Endodermal cell (in vitro differentiated cells): Measurements from ENCODE around the gene VSIG10. TPM values are rescaled to one million over a fixed set of nuclear protein-coding genes. Genes with fewer than 3 reads are reported as not detected.
A peak's percentile ranks its signal among the peaks of the same experiment; 100 is the strongest.

Experiments
- DNase-seq: peaks from one replicate; pipeline ENCODE4 v3.0.0-alpha.2; 2017
- H3K27ac ChIP-seq: 2 replicates; pipeline ENCODE4 v1.5.1; 2013; ENCODE audit warnings: mild to moderate bottlenecking, low read depth, low read length, moderate library complexity
- H3K27me3 ChIP-seq: 2 replicates; pipeline ENCODE4 v1.6.1; 2013; ENCODE audit warnings: mild to moderate bottlenecking, low read length, moderate library complexity; ENCODE audit not compliant: insufficient read depth, control insufficient read depth, poor library complexity, severe bottlenecking
- H3K36me3 ChIP-seq: 2 replicates; pipeline ENCODE4 v1.7.0; 2013; ENCODE audit warnings: mild to moderate bottlenecking, low read length, moderate library complexity; ENCODE audit not compliant: control insufficient read depth, insufficient read depth
- H3K4me1 ChIP-seq: one replicate; pipeline ENCODE4 v1.7.0; 2013; ENCODE audit warnings: low read length; ENCODE audit not compliant: control insufficient read depth, insufficient read depth
- H3K4me3 ChIP-seq: 2 replicates; pipeline ENCODE4 v1.5.1; 2013; ENCODE audit warnings: mild to moderate bottlenecking, low read length, moderate library complexity
- H3K9ac ChIP-seq: 2 replicates; pipeline ENCODE4 v1.6.1; 2013; ENCODE audit warnings: mild to moderate bottlenecking, low read length, moderate library complexity; ENCODE audit not compliant: poor library complexity, severe bottlenecking; ENCODE audit errors: extremely low read depth
- H3K9me3 ChIP-seq: 2 replicates; pipeline ENCODE4 v1.6.1; 2013; ENCODE audit warnings: mild to moderate bottlenecking, low read length, moderate library complexity; ENCODE audit not compliant: control insufficient read depth
- H3K27ac Mint-ChIP-seq: 2 replicates; pipeline ENCODE4 v1.8.0; 2020; ENCODE audit warnings: mixed read lengths
- H3K27me3 Mint-ChIP-seq: 2 replicates; pipeline ENCODE4 v1.8.0; 2021; ENCODE audit warnings: mild to moderate bottlenecking, mixed read lengths; ENCODE audit not compliant: insufficient read depth
- H3K36me3 Mint-ChIP-seq: 2 replicates; pipeline ENCODE4 v1.8.0; 2020; ENCODE audit warnings: low read depth, mixed read lengths
- H3K4me1 Mint-ChIP-seq: 2 replicates; pipeline ENCODE4 v1.8.0; 2020; ENCODE audit warnings: mixed read lengths
- H3K4me3 Mint-ChIP-seq: 2 replicates; pipeline ENCODE4 v1.8.0; 2020; ENCODE audit warnings: mild to moderate bottlenecking, moderate library complexity, mixed read lengths
- H3K9me3 Mint-ChIP-seq: 2 replicates; pipeline ENCODE4 v1.8.0; 2020; ENCODE audit warnings: mild to moderate bottlenecking, mixed read lengths
- WGBS, 2 experiments: methylation state at CpG; one replicate each; pipeline versions ENCODE4 v1.1.5 to v1.1.7; 2013; ENCODE audit warnings: missing lambda C conversion rate in 2 of 2, mixed read lengths in 1 of 2; ENCODE audit not compliant: insufficient coverage in 1 of 2, insufficient read length in 1 of 2; 5-methylcytosine and 5-hydroxymethylcytosine counted together
- total RNA-seq, 2 donors: library from RNA; stranded (reverse); fragmentation: NEBNext Ultra II Directional in 1 of 2; extraction: Animal tissue kit (Norgen Biotek cat#: 25700) in 1 of 2; gene quantifications; 2 replicates in 1 of 2; 3 replicates in 1 of 2; pipeline ENCODE4 v1.2.1, GENCODE V29; 2021
- TF ChIP-seq, protein P1 (sequence below): fragments of 200-600 bp; sonication (generic); conservative IDR thresholded peaks from 2 replicates; pipeline ENCODE4 v1.5.0; 2021; ENCODE audit warnings: antibody characterized with exemption, mild to moderate bottlenecking

VSIG10 gene
- total RNA-seq, 2 donors from 2014 or later, result 35.4 to 43.8 TPM

DNA sequence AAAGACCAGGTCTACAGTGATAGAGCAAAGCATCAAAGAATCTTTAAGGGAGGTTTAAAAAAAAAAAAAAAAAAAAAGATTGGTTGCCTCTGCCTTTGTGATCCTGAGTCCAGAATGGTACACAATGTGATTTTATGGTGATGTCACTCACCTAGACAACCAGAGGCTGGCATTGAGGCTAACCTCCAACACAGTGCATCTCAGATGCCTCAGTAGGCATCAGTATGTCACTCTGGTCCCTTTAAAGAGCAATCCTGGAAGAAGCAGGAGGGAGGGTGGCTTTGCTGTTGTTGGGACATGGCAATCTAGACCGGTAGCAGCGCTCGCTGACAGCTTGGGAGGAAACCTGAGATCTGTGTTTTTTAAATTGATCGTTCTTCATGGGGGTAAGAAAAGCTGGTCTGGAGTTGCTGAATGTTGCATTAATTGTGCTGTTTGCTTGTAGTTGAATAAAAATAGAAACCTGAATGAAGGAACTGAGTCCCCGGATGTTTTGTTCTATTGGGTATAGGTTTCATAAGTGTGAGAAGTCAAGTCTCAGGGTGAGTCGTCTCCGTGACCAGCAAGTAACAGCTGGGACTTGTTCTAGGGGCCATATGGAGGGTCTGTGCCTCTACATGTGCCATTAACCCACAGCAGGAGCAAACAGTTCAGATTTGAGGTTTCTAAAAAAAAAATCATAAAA, 41.4 kb upstream of the VSIG10 start:
- H3K27me3 Mint-ChIP-seq, result no peaks in the 10 kb centered on the region
- TF ChIP-seq, protein P1, sequence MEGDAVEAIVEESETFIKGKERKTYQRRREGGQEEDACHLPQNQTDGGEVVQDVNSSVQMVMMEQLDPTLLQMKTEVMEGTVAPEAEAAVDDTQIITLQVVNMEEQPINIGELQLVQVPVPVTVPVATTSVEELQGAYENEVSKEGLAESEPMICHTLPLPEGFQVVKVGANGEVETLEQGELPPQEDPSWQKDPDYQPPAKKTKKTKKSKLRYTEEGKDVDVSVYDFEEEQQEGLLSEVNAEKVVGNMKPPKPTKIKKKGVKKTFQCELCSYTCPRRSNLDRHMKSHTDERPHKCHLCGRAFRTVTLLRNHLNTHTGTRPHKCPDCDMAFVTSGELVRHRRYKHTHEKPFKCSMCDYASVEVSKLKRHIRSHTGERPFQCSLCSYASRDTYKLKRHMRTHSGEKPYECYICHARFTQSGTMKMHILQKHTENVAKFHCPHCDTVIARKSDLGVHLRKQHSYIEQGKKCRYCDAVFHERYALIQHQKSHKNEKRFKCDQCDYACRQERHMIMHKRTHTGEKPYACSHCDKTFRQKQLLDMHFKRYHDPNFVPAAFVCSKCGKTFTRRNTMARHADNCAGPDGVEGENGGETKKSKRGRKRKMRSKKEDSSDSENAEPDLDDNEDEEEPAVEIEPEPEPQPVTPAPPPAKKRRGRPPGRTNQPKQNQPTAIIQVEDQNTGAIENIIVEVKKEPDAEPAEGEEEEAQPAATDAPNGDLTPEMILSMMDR, result no peak
- 89 to 96% methylated on average over 7 of the region's 7 CpGs for WGBS, 2 experiments
- H3K9ac ChIP-seq, result no peak overlapping the region
- H3K36me3 Mint-ChIP-seq, result peaks cover 54% of the 10 kb centered on the region
- H3K27me3 ChIP-seq, result no peaks in the 10 kb centered on the region
- no peaks in the 10 kb centered on the region for H3K4me1 ChIP-seq
- H3K4me3 ChIP-seq, result no peak overlapping the region
- no peaks in the 10 kb centered on the region for H3K9me3 Mint-ChIP-seq
- peaks cover 62% of the 10 kb centered on the region for H3K36me3 ChIP-seq
- DNase-seq, result no peak
- H3K4me1 Mint-ChIP-seq, result no peaks in the 10 kb centered on the region
- H3K27ac Mint-ChIP-seq, result peak overlapping the region; percentile 52
- H3K4me3 Mint-ChIP-seq, result no peak overlapping the region
- no peaks in the 10 kb centered on the region for H3K9me3 ChIP-seq
- no peak overlapping the region for H3K27ac ChIP-seq

DNA sequence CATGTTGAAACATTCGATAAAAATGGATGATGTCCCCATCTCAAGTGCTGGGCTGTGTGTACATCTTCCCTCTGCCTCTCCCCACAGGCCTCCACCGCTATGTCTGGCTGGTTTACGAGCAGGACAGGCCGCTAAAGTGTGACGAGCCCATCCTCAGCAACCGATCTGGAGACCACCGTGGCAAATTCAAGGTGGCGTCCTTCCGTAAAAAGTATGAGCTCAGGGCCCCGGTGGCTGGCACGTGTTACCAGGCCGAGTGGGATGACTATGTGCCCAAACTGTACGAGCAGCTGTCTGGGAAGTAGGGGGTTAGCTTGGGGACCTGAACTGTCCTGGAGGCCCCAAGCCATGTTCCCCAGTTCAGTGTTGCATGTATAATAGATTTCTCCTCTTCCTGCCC, 40.7 kb upstream of the VSIG10 start:
- WGBS, 2 experiments, result 96% methylated on average over 12 to 13 of the region's 13 CpGs
- Histone ChIP-seq H3K9ac (no peak overlapping the region), H3K27me3 (no peaks in the 10 kb centered on the region), H3K4me1 (no peaks in the 10 kb centered on the region), H3K36me3 (peaks cover 68% of the 10 kb centered on the region), H3K9me3 (no peaks in the 10 kb centered on the region), H3K27ac (no peak overlapping the region), H3K4me3 (no peak overlapping the region)
- Mint-ChIP-seq H3K4me3 (no peak overlapping the region), H3K36me3 (peaks cover 57% of the 10 kb centered on the region), H3K27me3 (no peaks in the 10 kb centered on the region), H3K9me3 (no peaks in the 10 kb centered on the region), H3K27ac (peak overlapping the region; percentile 52), H3K4me1 (no peaks in the 10 kb centered on the region)
- DNase-seq, result no peak
- TF ChIP-seq, protein P1, result no peak

DNA sequence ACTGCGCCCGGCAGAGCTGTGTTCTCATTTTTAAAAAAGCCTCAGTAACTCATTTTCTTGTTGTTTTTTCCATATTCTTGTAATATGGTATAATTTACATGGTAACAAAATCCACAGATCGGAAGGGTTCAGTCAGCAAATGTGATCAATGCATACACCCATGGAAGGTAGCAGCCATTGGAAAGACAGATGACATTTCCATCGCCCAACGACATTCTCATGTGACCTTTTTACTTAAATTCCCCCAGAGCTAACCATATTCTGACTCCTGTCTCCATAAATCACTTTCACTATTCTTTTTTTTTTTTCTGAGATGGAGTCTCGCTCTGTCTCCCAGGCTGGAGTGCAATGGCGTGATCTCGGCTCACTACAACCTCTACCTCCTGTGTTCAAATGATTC, 37.0 kb upstream of the VSIG10 start:
- Histone ChIP-seq H3K4me1 (no peaks in the 10 kb centered on the region), H3K27ac (no peak overlapping the region), H3K36me3 (peaks cover 65% of the 10 kb centered on the region), H3K27me3 (no peaks in the 10 kb centered on the region), H3K4me3 (no peak overlapping the region), H3K9ac (no peak overlapping the region), H3K9me3 (no peaks in the 10 kb centered on the region)
- Mint-ChIP-seq H3K4me3 (no peak overlapping the region), H3K27me3 (no peaks in the 10 kb centered on the region), H3K36me3 (peaks cover 60% of the 10 kb centered on the region), H3K4me1 (peaks cover 4% of the 10 kb centered on the region), H3K27ac (no peak overlapping the region), H3K9me3 (no peaks in the 10 kb centered on the region)
- TF ChIP-seq, protein P1, result no peak
- DNase-seq, result no peak
- WGBS, 2 experiments, result 95 to 100% methylated on average over 4 to 8 of the region's 8 CpGs
